Breast epithelium (tissue), 4 donors: ENCODE data around the gene DEDD2. TPM values are rescaled to one million over a fixed set of nuclear protein-coding genes. Genes with fewer than 3 reads are reported as not detected.

ENCODE experiments used
- DNase-seq, 2 donors: peaks; one replicate each; pipeline ENCODE4 v3.0.0-alpha.2; 2019; ENCODE audit warnings: low spot score in 2 of 2
- H3K27ac ChIP-seq, 2 donors: fragments of 200-600 bp; sonication (generic) in 1 of 2; one replicate each; pipeline ENCODE4 v1.5.1; 2016 to 2019; ENCODE audit warnings: mild to moderate bottlenecking in 1 of 2
- H3K27me3 ChIP-seq, 2 donors: fragments of 200-600 bp; sonication (generic) in 1 of 2; one replicate each; pipeline versions ENCODE4 v1.5.1 to v1.6.0; 2017 to 2019; ENCODE audit warnings: control low read depth in 1 of 2, mild to moderate bottlenecking in 1 of 2
- H3K36me3 ChIP-seq: fragments of 200-600 bp; one replicate; pipeline ENCODE4 v1.5.1; 2019
- H3K4me1 ChIP-seq, 2 donors: fragments of 200-600 bp; sonication (generic); one replicate each; pipeline ENCODE4 v1.5.1; 2016 to 2019; ENCODE audit warnings: control low read depth in 1 of 2
- H3K4me3 ChIP-seq, 3 donors: fragments of 200-600 bp; sonication (generic); 1 replicate in 2 of 3; 2 replicates in 1 of 3; pipeline ENCODE4 v1.5.1; 2016 to 2019; ENCODE audit warnings: mild to moderate bottlenecking in 3 of 3, moderate library complexity in 2 of 3
- H3K9me3 ChIP-seq, 2 donors: fragments of 200-600 bp; sonication (generic) in 1 of 2; one replicate each; pipeline ENCODE4 v1.5.1; 2016 to 2019; ENCODE audit warnings: control low read depth in 1 of 2
- POLR2A ChIP-seq: fragments of 450-650 bp; IDR thresholded peaks from one replicate; pipeline ENCODE4 v1.6.1; 2016; ENCODE audit warnings: antibody characterized with exemption, mild to moderate bottlenecking, moderate library complexity
- POLR2AphosphoS5 ChIP-seq, 3 donors: sonication (generic); formaldehyde crosslinking; IDR thresholded peaks; one replicate each; pipeline ENCODE4 v1.6.1; 2017; ENCODE audit warnings: antibody characterized with exemption in 3 of 3
- intact Hi-C: fragments of 100-400 bp; cut with DNase I; formaldehyde crosslinking; loops from one replicate; pipeline ENCODE4 v1.15.1; 2023; ENCODE audit warnings: low total_unique reads
- total RNA-seq, 3 donors: library from RNA; depleted of rRNA; stranded (reverse); fragments of >200 nt; gene quantifications; one replicate each; pipeline ENCODE4 v1.1.0, GENCODE V29; 2016
- TF ChIP-seq, protein P1 (sequence below), 3 donors: fragments of 450-650 bp; IDR thresholded peaks; one replicate each; pipeline ENCODE4 v1.5.1; 2016 to 2017; ENCODE audit warnings: antibody characterized with exemption in 3 of 3, mild to moderate bottlenecking in 3 of 3, moderate library complexity in 3 of 3

Gene DEDD2
- total RNA-seq, 3 donors from 2014 or later: 31.4 to 64.0 (median 37.0) TPM

DNA sequence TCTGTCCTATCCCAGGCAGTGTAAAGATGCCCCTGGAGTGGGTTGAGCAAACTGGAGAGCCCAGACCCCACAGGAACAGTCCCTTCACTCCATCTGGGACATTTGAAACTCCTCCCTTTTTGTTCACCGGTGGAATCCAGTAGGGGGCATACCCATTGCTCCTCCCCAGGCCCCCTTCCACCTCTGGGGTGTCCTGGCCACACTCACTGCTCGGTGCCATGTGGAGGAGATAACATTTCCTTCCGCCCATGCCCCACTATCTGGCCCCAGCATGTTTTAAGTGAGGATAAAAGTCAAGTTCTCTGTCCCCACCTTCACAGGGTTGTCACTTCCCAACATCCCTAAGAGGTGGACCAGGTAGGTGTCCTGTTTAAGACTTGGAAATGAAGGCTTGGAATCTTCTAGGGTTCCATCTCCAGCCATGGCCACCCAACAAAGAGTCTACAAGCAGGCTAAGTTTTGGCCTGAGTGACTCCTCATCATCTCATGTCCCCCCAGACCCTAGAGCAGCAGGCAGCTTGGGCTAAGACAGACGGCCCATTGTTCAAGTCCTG is 11.9 kb upstream of the DEDD2 start:
- no peak for DNase-seq
- TF ChIP-seq POLR2A (no peak), POLR2AphosphoS5 (IDR thresholded peaks at IDR 0.05) (no peak)
- TF ChIP-seq, protein P1, sequence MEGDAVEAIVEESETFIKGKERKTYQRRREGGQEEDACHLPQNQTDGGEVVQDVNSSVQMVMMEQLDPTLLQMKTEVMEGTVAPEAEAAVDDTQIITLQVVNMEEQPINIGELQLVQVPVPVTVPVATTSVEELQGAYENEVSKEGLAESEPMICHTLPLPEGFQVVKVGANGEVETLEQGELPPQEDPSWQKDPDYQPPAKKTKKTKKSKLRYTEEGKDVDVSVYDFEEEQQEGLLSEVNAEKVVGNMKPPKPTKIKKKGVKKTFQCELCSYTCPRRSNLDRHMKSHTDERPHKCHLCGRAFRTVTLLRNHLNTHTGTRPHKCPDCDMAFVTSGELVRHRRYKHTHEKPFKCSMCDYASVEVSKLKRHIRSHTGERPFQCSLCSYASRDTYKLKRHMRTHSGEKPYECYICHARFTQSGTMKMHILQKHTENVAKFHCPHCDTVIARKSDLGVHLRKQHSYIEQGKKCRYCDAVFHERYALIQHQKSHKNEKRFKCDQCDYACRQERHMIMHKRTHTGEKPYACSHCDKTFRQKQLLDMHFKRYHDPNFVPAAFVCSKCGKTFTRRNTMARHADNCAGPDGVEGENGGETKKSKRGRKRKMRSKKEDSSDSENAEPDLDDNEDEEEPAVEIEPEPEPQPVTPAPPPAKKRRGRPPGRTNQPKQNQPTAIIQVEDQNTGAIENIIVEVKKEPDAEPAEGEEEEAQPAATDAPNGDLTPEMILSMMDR (IDR thresholded peaks at IDR 0.05): no peak
- no peaks in the 10 kb centered on the region for H3K27me3 ChIP-seq
- no peaks in the 10 kb centered on the region for H3K4me1 ChIP-seq
- H3K27ac ChIP-seq: peak overlapping the region in 1 of 2 donors; percentile 38
- intact Hi-C loops: no loop called here
- H3K9me3 ChIP-seq: no peaks in the 10 kb centered on the region
- no peak overlapping the region for H3K4me3 ChIP-seq
- peaks cover 9% of the 10 kb centered on the region for H3K36me3 ChIP-seq

- Histone ChIP-seq H3K4me3 (no peak overlapping the region), H3K36me3 (peaks cover 10% of the 10 kb centered on the region), H3K27me3 (no peaks in the 10 kb centered on the region), H3K4me1 (no peaks in the 10 kb centered on the region), H3K9me3 (no peaks in the 10 kb centered on the region), H3K27ac (no peak overlapping the region)
- no peak for DNase-seq
- no peak for TF ChIP-seq POLR2AphosphoS5 (IDR thresholded peaks at IDR 0.05)
- TF ChIP-seq, protein P1 (IDR thresholded peaks at IDR 0.05): no peak
- intact Hi-C loops: no loop called here
Observed at GRCh38 chr19:42228641-42229040, 11.2 kb upstream of the DEDD2 start.

DNA sequence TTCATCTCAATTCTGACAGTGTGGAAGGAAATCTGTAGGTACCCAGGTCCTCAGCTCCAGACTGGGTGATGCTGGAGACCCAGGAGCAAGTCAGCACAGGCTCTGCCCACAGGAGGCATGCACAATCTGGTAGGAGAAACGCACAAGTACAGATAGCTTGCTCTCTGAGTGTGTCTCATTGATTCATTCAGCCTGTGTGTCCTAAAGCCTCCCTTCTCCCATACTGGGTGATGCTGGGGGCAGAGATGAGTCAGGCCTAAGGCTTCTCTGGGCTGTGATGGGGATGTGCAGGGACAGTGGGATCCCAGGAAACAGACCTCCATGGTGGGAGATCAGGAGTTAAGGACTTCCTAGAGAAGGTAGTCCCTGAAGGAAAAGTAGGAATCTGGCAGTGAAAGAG is 9.4 kb upstream of the DEDD2 start:
- H3K9me3 ChIP-seq: no peaks in the 10 kb centered on the region
- H3K4me1 ChIP-seq: no peaks in the 10 kb centered on the region
- no peak overlapping the region for H3K4me3 ChIP-seq
- H3K27ac ChIP-seq: no peak overlapping the region
- TF ChIP-seq POLR2A: no peak
- no peak for TF ChIP-seq POLR2AphosphoS5 (IDR thresholded peaks at IDR 0.05)
- H3K36me3 ChIP-seq: peaks cover 10% of the 10 kb centered on the region
- intact Hi-C loops: no loop called here
- H3K27me3 ChIP-seq: no peaks in the 10 kb centered on the region
- DNase-seq: no peak

GRCh38 chr19:42225718-42226292 is 8.3 kb upstream of the DEDD2 start:
- Histone ChIP-seq H3K9me3 (no peaks in the 10 kb centered on the region), H3K4me3 (no peak overlapping the region), H3K27me3 (no peaks in the 10 kb centered on the region), H3K36me3 (peaks cover 10% of the 10 kb centered on the region), H3K27ac (no peak overlapping the region), H3K4me1 (peaks cover 0 to 11% of the 10 kb centered on the region in 2 donors)
- TF ChIP-seq POLR2AphosphoS5 (IDR thresholded peaks at IDR 0.05) (no peak), POLR2A (no peak)
- TF ChIP-seq, protein P1 (IDR thresholded peaks at IDR 0.05): no peak
- no peak for DNase-seq
- intact Hi-C loops: no loop called here

GRCh38 chr19:42224940-42225717 is 7.7 kb upstream of the DEDD2 start:
- no peaks in the 10 kb centered on the region for H3K27me3 ChIP-seq
- TF ChIP-seq, protein P1 (IDR thresholded peaks at IDR 0.05): no peak
- TF ChIP-seq POLR2AphosphoS5 (IDR thresholded peaks at IDR 0.05) (no peak), POLR2A (no peak)
- intact Hi-C loops: no loop called here
- H3K4me3 ChIP-seq: no peak overlapping the region
- no peak for DNase-seq
- no peaks in the 10 kb centered on the region for H3K9me3 ChIP-seq
- H3K36me3 ChIP-seq: peaks cover 10% of the 10 kb centered on the region
- H3K27ac ChIP-seq: no peak overlapping the region
- peaks cover 0 to 14% of the 10 kb centered on the region in 2 donors for H3K4me1 ChIP-seq
